ENCODE measurements around the gene ARSJ.

DNA sequence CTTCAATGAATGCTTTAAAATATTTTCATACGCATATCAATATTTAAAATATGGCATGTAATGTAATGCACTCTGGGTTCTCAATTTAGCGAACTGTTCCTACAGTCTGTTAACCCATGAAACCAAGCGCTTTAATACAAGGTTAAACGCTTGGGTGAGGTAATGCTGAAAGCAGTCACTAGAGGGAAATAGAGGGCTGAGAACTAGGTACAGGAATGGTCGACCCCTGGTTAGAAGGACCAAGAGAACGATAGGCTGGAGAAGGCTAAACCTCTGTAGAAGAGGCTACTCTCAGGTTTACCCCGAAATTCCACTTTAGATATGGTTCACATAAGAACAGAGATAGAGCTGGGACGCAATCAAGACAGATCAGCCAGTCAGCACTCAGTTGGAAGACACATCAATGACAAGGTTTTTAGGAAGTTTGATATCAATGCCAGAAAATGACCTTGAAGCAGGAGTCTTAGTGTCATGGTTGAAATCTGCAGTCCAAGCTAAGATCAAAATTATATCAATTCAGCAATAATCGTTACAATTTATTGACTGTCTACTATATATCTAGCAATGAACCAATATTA is 26.9 kb downstream of the ARSJ start:
- TF ChIP-seq CTCF (IDR thresholded peaks at IDR 0.05) (peak; percentile 45 to 68 (median 54)), POLR2A (IDR thresholded peaks at IDR 0.05) (no peak)

Data from heart left ventricle (tissue), 13 donors.